GM18520 (cell line): Measurements from ENCODE around the gene EEPD1.
"Not testable (repeated sequence)": the region's sequence is repeated elsewhere in the genome, so short reads cannot be mapped to it uniquely, and the experiment has no call there.

Experiments used
- ATAC-seq: cut with Tn5 transposase; IDR thresholded peaks from one replicate; pipeline ENCODE4 v1.9.1; 2021; ENCODE audit not compliant: unreplicated experiment

The EEPD1 gene

DNA sequence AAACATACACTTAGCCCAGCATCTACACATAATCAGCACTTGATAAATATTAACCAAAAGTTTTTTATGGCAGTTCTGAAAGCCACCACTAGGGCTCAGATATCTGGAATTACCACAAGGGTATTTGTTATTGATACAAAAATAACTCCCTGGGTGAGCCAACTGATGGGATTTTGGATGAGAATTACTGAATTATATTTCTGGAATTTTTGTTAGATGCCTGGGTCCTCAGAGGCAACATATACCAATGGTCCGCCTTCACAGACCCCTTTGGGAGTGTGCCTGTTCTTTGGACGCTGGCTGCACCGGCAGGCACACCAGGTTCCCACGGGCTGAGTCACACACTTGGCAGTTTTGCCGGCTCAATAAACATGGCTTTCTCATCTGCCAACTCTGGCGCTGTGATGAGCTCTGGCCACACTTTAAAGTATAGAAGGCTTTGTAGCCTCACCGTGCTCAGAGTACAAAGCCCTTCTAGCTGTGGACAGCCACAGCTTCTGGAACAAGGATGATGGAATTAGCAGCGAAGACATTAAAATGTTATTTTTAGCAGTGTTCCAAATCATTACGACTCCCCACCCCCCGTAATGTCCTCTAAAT is 24.5 kb upstream of the EEPD1 start:
- no peak for ATAC-seq

DNA sequence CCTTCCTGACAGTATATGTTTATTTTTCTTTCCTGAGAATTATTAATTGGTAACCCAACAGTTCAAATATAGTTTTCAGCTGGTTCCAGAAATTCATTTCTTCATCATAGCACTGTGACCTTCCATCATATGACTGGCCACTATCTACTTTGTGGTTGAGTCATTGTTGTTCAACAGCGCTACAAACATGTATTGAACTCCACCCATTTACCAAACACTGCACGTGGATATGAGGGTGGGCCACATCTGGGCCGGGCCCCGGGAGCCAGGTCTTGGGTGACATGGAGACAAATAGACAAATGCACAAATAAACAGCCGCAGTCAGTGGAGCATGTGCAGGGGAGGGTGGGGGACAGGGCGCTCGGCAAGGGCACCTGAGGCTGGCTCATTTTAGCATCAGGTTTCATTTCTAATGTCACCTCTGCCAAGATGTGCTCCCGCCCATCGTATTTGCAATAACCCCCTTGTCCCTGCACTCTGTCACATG is 24.0 kb upstream of the EEPD1 start:
- no peak for ATAC-seq

DNA sequence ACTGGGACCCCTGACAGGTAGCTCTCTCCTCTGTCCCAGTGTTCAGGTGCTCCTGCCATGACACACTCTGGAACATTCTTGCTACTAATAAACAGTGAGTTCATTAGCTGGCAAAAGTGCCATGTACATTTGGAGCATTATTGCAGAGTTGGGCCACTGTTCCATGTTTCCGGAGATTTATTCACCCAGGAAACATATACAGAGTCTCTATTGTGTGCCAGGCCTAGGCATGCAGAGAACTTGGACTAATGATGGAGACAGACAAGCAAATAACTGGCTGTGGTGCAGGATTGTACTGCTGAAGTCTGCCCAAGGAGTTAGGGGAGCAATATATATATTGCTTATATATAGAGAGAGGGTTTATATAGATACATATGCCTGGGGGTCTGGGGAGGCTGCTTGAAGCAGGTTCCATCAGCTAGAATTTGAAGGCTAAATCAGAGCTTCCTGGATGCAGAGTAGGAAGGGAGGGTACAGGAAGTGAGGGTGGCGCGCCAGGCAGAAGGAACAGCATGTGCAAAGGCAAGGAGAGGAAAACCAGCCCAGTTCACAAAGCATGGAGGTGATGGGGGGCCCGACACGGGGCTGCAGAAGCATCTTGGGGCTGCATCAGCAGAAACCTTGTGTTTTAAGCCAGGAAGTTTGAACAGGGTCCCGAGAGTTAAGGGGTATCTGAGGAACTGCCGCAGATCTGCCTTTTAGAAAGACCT is 22.7 kb upstream of the EEPD1 start:
- no peak for ATAC-seq

DNA sequence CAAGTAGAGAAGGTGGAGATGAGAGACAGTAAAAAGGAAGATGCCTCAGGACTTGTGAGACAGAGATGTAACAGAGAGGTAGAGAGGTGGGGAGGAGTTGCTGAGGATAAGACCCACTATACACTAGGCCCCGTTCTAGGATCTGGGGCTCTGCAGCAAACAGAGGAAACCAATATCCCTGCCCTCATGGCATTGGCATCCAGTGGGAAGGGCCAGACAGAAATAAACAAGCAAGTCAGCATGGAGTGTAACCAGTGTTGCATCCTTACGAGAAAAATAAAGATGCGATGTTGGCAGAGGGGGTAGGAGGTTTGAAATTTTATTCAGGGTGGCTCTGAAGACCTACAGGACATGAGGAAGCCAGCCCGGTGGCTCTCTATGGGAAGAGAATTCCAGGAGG is 22.0 kb upstream of the EEPD1 start:
- no peak for ATAC-seq

DNA sequence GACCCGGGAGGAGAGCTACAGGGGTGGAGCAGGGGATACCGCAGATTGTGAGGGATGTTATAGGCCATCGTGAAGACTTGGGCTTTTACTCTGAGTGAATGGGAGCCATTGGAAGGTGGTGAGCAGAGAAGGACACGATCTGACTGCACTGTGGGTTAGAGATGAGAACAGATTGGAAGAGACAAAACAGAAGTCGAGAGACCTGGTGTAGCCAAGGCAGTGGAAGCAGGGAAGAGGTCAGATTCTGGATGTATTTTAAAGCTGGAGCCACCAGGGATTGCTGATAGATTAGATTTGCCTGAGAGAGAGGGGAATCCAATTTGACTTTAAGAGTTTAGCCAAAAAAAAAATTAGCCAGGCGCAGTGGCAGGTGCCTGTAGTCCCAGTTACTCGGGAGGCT is 21.6 kb upstream of the EEPD1 start:
- no peak for ATAC-seq

DNA sequence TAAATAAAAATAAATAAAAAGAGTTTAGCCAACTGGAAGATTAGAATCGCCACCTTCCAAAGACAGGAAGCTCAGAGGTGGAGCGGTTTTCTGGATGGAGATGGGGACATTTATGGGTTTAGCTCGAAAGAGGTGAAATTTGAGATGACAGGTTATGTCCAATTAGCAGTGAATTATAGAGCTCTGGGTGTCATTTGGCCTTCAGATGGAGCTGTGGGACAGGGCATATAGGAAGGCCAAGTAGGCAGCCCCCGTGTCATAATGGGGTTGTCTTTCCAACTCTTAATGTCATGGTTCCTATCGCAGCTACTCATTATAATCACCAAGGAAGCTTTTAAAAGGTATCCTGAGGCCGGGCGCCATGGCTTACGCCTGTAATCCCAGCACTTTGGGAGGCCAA is 21.0 kb upstream of the EEPD1 start:
- ATAC-seq: no peak

DNA sequence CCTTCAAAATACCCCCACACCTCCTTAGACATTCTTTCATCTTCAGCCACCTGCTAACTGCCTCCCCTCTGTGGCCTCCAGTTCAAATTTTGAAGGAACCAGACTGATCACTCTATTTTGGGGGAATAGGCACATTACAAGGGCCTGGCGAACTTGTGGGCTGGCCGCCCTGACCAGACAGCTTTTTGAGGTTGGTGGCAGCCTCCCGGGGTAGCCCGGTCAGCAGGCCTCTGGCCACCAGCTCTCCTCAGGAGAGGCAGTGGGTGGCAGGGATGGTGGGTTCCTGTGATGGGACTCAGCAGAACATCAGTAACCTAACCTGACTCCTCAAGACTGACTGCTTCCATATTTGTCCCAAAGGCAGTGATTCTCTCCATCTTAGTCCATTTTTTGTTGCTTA is 17.4 kb upstream of the EEPD1 start:
- no peak for ATAC-seq

DNA sequence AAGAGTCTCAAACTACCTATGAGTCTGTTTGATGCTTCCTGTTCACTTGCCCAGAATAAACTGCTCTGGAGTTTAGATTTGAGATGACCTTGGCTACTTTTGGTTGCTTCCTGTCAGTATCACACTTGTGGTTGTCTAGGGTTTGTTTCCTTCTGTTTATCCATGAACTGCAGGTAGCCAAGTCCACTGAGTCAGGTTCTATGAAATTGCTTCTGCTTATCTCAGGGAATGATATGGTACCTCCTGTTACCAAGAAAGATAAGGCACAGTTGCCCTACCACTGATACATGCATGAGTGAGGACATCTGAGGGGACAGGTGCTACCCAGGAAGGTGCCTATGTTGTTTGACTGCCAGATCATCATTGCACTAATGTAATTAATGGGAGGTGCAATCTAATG is 15.8 kb upstream of the EEPD1 start:
- ATAC-seq: no peak

DNA sequence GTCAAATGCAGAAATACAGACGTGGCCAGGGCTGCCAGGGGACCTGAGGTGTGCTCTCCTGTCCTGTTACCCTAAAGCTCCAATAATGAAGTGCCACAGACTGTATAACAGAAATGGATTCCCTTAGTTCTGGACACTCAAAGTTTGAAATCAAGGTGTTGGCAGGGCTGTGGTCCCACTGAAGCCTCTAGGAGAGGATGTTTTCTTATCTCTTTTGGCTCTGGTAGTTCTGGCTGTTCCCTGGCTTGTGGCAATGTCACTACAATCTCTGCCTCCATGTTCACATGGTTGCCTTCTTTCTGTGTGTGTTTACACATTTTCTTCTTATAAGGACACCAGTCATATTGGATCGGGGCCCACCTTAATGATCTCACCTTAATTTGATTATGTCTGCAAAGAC is 15.3 kb upstream of the EEPD1 start:
- no peak for ATAC-seq

DNA sequence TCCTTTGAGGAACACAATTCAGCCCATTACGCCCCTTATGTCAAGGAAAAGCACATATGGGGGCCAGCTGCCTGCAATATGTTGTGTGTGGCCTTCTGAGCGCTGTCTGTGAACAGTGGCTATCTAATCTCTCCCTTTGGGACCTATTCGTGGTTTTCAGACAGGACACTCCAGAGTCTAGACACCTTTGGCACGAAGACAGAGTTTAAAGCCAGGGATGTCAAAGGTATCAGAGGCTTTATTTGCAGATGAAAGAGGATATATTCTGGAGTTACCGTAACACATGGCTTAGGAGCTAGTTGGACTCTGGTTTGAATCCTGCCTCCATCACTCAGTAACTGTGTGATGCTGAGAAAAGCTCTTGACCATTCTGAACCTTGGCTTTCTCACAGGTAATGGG is 14.8 kb upstream of the EEPD1 start:
- no peak for ATAC-seq

DNA sequence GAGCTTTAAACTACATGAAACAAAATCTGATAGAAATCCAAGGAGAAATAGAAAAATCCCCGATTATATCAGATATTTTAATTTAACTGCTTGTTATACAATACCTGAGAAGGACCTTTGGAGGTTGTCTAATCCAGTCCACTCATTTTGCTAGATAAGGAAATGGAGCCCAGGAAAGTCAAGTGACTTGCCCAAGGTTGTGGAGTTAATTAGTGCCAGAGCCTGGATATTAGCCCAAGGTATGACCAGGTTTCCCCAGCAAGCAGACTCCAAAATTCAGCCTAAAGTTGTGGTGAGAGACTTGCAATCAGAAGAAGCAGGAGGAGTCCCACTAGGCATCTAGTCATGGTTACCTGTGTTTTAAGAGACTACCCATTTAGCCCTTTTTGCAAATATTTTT is 11.7 kb upstream of the EEPD1 start:
- ATAC-seq: no peak

DNA sequence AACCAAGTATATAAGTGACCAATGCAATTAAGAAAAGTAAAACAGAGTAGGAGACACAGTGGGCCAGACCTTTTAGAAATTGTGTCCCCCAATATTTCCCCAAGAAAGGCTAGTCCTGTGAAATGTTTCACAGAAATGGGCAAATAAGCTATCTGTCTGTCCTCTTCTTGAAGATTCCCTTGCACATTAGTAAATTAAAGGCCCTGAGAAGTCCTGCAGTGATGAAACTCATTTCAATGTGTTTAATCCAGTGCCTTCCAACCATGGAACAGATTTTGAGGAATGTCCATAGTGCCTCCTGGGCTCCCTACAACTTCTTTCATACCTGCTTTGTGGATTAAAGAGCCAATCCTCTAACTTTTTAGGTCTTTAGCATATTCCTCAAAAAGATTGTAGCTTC is 11.2 kb upstream of the EEPD1 start:
- ATAC-seq: no peak

DNA sequence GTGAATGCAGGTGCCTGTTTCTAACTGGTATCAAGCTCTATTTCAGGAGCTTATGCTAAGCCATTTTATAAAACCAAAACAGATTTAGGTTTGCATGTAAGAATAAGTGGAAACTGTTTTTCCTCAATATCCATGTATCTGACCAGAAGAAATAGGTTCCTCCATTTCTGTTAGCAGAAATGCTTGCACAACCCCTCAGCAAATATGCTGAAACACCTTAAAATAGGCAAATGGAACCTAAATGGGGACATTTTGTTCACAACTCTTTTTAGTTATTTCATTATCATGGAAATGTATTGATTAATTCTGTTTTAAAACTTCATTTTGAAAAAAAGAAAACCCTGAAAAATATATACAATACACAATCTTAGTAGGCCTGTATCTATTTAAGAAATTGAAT is 8.9 kb upstream of the EEPD1 start:
- ATAC-seq: no peak

DNA sequence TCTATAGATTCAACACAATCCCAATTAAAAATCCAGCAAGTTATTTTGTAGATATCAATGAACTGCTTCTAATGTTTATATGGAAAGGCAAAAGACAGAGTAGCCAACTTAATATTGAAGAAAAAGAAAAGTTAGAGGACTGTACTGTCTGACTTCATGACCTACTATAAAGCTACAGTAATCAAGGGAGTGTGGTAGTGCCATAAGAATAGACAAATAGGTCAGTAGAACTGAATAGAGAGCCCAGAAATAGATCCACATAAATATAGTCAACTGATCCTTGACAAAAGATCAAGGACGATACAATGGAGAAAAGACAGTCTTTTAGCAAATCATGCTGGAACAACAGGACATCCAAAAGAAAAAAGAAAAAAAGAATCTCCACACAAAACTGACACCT is 7.4 kb upstream of the EEPD1 start:
- no peak for ATAC-seq

DNA sequence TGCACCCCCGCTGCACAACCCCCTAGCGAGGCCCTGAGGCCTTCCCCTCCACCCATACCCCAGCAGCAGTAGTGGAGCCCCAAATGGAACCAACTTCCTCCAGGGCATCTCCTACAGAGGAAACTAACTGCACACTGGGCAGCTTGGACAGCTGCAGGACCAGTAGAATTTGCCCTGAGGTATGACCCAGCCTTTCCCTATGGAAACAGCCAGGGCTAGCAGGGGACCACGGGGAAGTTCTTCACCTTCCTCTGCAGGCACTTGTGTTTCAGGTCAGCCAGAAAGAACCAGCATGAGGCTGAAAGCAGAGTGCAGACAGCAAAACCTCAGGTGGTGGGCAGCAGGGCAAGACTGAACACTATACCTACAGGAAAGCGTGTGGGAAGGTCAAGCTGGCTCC is 5.7 kb upstream of the EEPD1 start:
- ATAC-seq: no peak

DNA sequence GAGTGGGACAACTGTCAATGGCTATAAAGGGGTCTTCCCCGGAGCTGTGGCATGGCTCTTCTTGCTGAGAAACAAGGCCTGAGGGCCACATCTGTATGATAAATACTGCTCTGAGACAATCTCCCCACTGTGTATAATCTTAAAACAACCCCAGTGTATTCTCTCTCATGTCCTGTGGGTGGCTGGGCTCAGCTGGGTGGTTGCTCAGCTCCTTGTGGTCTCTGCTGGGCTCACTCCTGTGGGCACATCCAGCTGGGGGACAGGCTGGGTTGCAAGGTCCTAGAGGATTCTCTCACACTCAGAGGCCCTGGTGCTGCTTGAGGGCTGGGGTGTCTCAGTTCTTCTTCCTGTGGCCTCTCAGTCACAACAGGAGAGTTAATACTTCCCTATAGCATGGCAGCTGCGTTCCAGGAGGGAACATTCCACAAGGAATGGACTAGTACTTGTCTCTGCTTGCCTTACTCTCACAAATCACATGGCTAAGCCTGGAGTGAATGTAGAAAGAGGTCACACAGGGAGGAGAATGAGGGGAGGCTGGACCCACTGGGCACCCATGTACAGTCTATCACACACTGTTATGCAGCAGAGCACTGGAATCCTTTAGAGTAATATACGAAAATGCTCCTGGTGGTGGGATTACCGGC is 4.5 kb upstream of the EEPD1 start:
- no peak for ATAC-seq

DNA sequence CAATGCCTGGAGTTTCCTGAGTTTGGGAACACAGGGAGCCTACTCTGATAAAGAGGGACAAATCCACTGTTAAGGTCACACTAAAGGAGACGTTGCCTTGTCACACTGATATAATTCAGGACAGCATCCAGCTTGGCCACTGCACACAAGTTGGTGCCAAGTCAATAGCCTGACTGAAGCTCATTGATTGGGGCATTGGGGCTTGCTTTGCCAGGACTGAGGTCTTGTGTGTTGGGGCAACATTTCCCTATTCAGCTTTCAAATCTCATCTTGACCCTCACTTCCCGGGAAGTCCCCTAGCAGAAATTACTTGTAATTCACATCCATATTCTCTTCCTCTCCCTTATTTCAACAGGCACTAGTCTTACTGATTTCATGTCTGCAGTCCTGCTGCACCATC is 3.8 kb upstream of the EEPD1 start:
- not testable (repeated sequence) for ATAC-seq

DNA sequence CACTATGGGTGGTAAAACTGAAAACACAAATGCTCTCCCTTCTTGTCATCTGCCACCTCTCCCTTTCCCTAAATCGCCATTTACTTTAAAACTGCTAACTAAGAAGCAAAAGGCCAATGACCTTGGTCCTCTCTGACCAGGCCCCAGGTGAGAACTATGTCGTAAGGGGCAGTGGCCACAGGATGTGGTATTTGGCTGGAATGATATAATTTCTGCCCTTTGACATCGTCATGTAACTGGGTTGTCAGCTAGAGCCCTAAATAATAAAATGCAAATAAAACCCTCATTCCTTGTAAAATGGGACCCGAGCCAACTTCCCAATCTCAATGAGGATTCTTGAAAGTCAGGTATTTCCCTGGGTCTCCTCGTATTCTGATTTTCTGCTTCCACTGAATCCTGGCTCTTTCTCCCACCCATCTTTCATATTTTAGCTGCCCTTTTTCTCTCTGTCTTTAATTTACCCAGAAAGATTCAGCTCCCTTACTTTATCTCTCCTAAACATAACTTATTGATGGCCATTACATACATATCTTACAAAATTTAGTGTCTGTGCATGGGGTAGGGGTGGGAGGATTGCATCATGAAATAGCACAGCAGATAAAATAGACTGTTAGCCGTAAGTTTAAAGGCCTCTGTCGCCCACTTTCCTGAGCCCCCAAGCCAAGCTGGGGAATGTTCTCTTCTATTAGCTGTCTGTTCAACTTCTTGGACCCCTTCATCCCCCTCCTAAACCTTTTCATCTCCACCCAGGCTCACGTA is 3.2 kb upstream of the EEPD1 start:
- ATAC-seq: no peak

DNA sequence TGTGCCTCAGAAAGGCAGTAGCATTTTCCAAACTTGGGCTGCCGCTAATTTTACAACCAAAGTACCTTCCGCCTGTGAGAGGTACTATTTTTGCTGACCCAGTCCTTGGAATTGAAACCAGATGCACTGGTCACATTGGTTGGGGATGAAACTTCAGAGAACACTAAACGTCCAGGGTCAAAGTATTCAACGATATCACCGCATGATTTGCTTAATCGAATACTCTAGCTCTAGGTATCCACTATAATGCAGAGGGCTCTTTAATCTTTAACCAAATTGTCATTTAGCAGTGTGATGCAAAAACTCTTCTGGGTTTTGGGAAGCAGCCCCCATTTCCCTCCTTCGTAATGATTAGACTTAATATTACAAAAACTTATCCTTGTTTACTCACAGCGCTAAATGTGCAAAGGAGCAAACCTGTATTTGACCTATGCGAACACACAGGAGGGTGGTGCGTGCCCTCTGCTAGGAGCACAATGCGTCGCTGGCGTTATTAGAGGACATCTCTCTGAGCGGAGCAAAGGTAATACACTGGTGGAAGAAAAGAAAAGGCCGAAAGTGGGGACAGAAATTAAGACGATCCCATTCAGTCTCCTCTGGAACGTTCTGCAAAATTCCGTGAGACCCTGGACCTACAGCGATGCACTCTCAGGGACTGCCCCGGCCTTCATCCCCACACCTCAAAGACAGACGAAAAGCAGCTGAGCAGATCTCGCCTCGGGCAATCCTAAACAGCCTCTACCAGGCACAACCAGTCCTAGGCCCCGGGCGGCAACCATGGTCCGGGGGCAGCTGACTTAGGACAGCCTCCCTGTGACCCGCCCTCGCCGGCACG is 916 bp upstream of the EEPD1 start:
- ATAC-seq: no peak

DNA sequence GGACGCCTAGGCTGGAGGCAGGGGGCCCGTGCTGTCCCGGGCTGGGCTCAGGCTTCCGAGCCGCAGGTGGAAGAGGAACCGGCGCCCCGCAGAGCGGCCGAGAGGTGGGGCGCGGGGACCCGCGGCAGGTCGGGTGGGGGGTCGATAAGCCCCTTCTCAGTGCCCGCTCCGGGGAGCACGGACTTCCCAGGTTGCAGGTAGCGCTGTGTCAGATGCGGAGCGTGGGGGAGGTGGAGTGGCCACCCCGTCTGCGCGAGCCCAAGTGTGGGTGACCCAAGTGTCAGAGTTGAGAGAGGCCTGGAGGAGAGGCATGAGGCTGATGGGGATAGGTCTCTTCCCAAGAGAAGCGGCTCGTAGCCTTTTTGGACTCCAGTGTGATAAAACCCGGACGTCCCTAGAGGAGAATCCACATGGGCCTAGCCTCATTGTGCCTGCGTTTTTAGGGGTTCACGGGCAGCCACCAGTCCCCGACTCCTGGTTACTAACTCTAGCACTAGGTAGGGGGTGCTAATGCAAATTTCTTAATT is 580 bp downstream of the EEPD1 start:
- ATAC-seq: no peak
